IMR-90 (cell line): Measurements from ENCODE around the gene TXNRD1. TPM values are rescaled to one million over a fixed set of nuclear protein-coding genes. Genes with fewer than 3 reads are reported as not detected.

Source experiments
- ATAC-seq: fragments of 200-7000 bp; cut with Tn5 transposase; 2 replicates; pipeline ENCODE4 v1.9.1; 2020; ENCODE audit warnings: low read depth, mild to moderate bottlenecking, moderate library complexity
- BruUV-seq: library from RNA; stranded (reverse); fragments of 400-500 nt; replicated peaks from 2 replicates; lab custom pipeline; 2021; lab: Mats Ljungman, UMichigan
- CTCF ChIA-PET: fragments of 300-600 bp; formaldehyde crosslinking; extraction: SDS; loops from one replicate; lab custom pipeline; 2021; ENCODE audit warnings: antibody characterized with exemption; lab: Yijun Ruan, JAX
- POLR2A ChIA-PET: fragments of 300-600 bp; sonication (Branson Sonifier 250); formaldehyde crosslinking; loops from one replicate; lab custom pipeline; 2022; ENCODE audit warnings: antibody characterized with exemption; ENCODE audit not compliant: unreplicated experiment; lab: Charles Lee
- DNase-seq: peaks from one replicate; pipeline ENCODE4 v3.0.0; 2013
- H2AFZ ChIP-seq: replicated peaks from 2 replicates; pipeline ENCODE3; 2013; ENCODE audit warnings: low read length, mild to moderate bottlenecking; ENCODE audit not compliant: poor library complexity
- H2AK5ac ChIP-seq: 2 replicates; pipeline ENCODE4 v1.6.1; 2013; ENCODE audit warnings: low read depth, low read length, inconsistent platforms
- H2AK9ac ChIP-seq: replicated peaks from 2 replicates; pipeline ENCODE3; 2013; ENCODE audit warnings: mild to moderate bottlenecking, low read depth, low read length, moderate library complexity; ENCODE audit not compliant: poor library complexity
- H2BK120ac ChIP-seq: 2 replicates; pipeline ENCODE4 v1.6.1; 2013; ENCODE audit warnings: low read depth, low read length, inconsistent platforms
- H2BK15ac ChIP-seq: 3 replicates; pipeline ENCODE4 v1.6.1; 2013; ENCODE audit warnings: low read depth, low read length, inconsistent platforms
- H2BK20ac ChIP-seq: 2 replicates; pipeline ENCODE4 v1.6.1; 2013; ENCODE audit warnings: low read depth, mild to moderate bottlenecking, inconsistent platforms, low read length, moderate library complexity
- H2BK5ac ChIP-seq: 2 replicates; pipeline ENCODE4 v1.6.1; 2013; ENCODE audit warnings: mild to moderate bottlenecking, low read depth, low read length, inconsistent platforms; ENCODE audit not compliant: poor library complexity, severe bottlenecking
- H3K14ac ChIP-seq: replicated peaks from 2 replicates; pipeline ENCODE4 v1.6.1; 2013; ENCODE audit warnings: low read depth, low read length, inconsistent platforms
- H3K18ac ChIP-seq: 2 replicates; pipeline ENCODE4 v1.6.1; 2013; ENCODE audit warnings: low read depth, low read length, control low read depth
- H3K23ac ChIP-seq: 2 replicates; pipeline ENCODE4 v1.6.1; 2013; ENCODE audit warnings: low read depth, low read length, inconsistent platforms
- H3K27ac ChIP-seq: 2 replicates; pipeline ENCODE4 v1.5.1; 2013; ENCODE audit warnings: mild to moderate bottlenecking, control low read depth, low read length; ENCODE audit not compliant: insufficient read depth
- H3K27me3 ChIP-seq: 2 replicates; pipeline ENCODE4 v1.6.1; 2013; ENCODE audit warnings: low read length; ENCODE audit not compliant: control insufficient read depth, insufficient read depth
- H3K36me3 ChIP-seq: 2 replicates; pipeline ENCODE4 v1.6.1; 2013; ENCODE audit warnings: low read length, mixed read lengths; ENCODE audit not compliant: control insufficient read depth, insufficient read depth
- H3K4ac ChIP-seq: 2 replicates; pipeline ENCODE4 v1.6.1; 2013; ENCODE audit warnings: low read depth, low read length, inconsistent platforms
- H3K4me1 ChIP-seq: 2 replicates; pipeline ENCODE4 v1.6.1; 2013; ENCODE audit warnings: low read length, mixed read lengths; ENCODE audit not compliant: control insufficient read depth, insufficient read depth
- H3K4me2 ChIP-seq: 2 replicates; pipeline ENCODE4 v1.6.1; 2013; ENCODE audit warnings: low read depth, mild to moderate bottlenecking, control low read depth, low read length, moderate library complexity
- H3K4me3 ChIP-seq: 2 replicates; pipeline ENCODE4 v1.5.1; 2013; ENCODE audit warnings: low read depth, mild to moderate bottlenecking, control low read depth, low read length, moderate library complexity; ENCODE audit not compliant: insufficient read depth
- H3K56ac ChIP-seq: 2 replicates; pipeline ENCODE4 v1.6.1; 2013; ENCODE audit warnings: low read length, inconsistent platforms; ENCODE audit not compliant: insufficient read depth; ENCODE audit errors: extremely low read depth
- H3K79me1 ChIP-seq, 2 experiments: 2 replicates each; pipeline ENCODE4 v1.6.1; 2013; ENCODE audit warnings: low read length in 2 of 2, inconsistent platforms in 1 of 2, low read depth in 1 of 2
- H3K9ac ChIP-seq: 2 replicates; pipeline ENCODE4 v1.6.1; 2013; ENCODE audit warnings: low read depth, low read length, control low read depth
- H3K9me1 ChIP-seq: 2 replicates; pipeline ENCODE4 v1.6.1; 2013; ENCODE audit warnings: low read length, inconsistent platforms; ENCODE audit not compliant: insufficient read depth
- H3K9me3 ChIP-seq: 2 replicates; pipeline ENCODE4 v1.6.1; 2013; ENCODE audit warnings: low read length; ENCODE audit not compliant: control insufficient read depth, insufficient read depth
- H4K20me1 ChIP-seq: 2 replicates; pipeline ENCODE4 v1.6.1; 2013; ENCODE audit warnings: low read length, inconsistent platforms; ENCODE audit not compliant: insufficient read depth
- H4K5ac ChIP-seq: 2 replicates; pipeline ENCODE4 v1.6.1; 2013; ENCODE audit warnings: mild to moderate bottlenecking, low read depth, low read length, control low read depth
- H4K8ac ChIP-seq, 2 experiments: 2 replicates each; pipeline ENCODE4 v1.6.1; 2013; ENCODE audit warnings: low read depth in 2 of 2, low read length in 2 of 2, control low read depth in 1 of 2, inconsistent platforms in 1 of 2
- H4K91ac ChIP-seq: 2 replicates; pipeline ENCODE4 v1.6.1; 2013; ENCODE audit warnings: low read depth, low read length, inconsistent platforms; ENCODE audit not compliant: insufficient read depth
- BHLHE40 ChIP-seq: fragments of 150-350 bp; IDR thresholded peaks from 2 replicates; pipeline ENCODE4 v1.6.1; 2016; ENCODE audit warnings: mild to moderate bottlenecking, low read depth, low read length
- CEBPB ChIP-seq: IDR thresholded peaks from 2 replicates; pipeline ENCODE4 v1.6.1; 2012; ENCODE audit warnings: low read depth, low read length, improper control_type of control experiment
- CHD1 ChIP-seq: IDR thresholded peaks from 2 replicates; pipeline ENCODE4 v1.6.1; 2012; ENCODE audit warnings: low read depth, low read length, improper control_type of control experiment
- CTCF ChIP-seq: conservative IDR thresholded peaks from 2 replicates; pipeline ENCODE4 v1.5.1; 2012; ENCODE audit warnings: mild to moderate bottlenecking, low read depth, low read length, improper control_type of control experiment
- ELK1 ChIP-seq: fragments of 150-350 bp; IDR thresholded peaks from 2 replicates; pipeline ENCODE4 v1.6.1; 2016; ENCODE audit warnings: low read depth, mild to moderate bottlenecking, low read length, moderate library complexity, borderline replicate concordance
- FOS ChIP-seq: fragments of 150-350 bp; IDR thresholded peaks from 2 replicates; pipeline ENCODE4 v1.6.1; 2016; ENCODE audit warnings: low read depth, low read length
- MAFK ChIP-seq: IDR thresholded peaks from 2 replicates; pipeline ENCODE4 v1.6.1; 2012; ENCODE audit warnings: low read depth, low read length, improper control_type of control experiment
- MAZ ChIP-seq: IDR thresholded peaks from 2 replicates; pipeline ENCODE4 v1.6.1; 2012; ENCODE audit warnings: low read depth, mild to moderate bottlenecking, low read length, improper control_type of control experiment, moderate library complexity, borderline replicate concordance
- MXI1 ChIP-seq: IDR thresholded peaks from 2 replicates; pipeline ENCODE4 v1.6.1; 2012; ENCODE audit warnings: low read depth, mild to moderate bottlenecking, low read length, moderate library complexity, borderline replicate concordance
- NFE2L2 ChIP-seq: fragments of 150-350 bp; IDR thresholded peaks from 2 replicates; pipeline ENCODE4 v1.6.1; 2016; ENCODE audit warnings: low read depth, mild to moderate bottlenecking, low read length
- POLR2A ChIP-seq: IDR thresholded peaks from 2 replicates; pipeline ENCODE4 v1.6.1; 2012; ENCODE audit warnings: mild to moderate bottlenecking, low read depth, low read length
- RAD21 ChIP-seq: IDR thresholded peaks from 2 replicates; pipeline ENCODE4 v1.6.1; 2012; ENCODE audit warnings: low read length, improper control_type of control experiment
- RCOR1 ChIP-seq: IDR thresholded peaks from 2 replicates; pipeline ENCODE4 v1.6.1; 2012; ENCODE audit warnings: mild to moderate bottlenecking, low read length, improper control_type of control experiment; ENCODE audit not compliant: insufficient replicate concordance
- USF2 ChIP-seq: fragments of 150-350 bp; IDR thresholded peaks from 2 replicates; pipeline ENCODE4 v1.6.1; 2017; ENCODE audit warnings: mild to moderate bottlenecking, antibody characterized with exemption, low read length, low read depth
- WGBS, 2 experiments: methylation state at CpG; one replicate each; pipeline versions ENCODE4 v1.1.5 to v1.1.7; 2013; ENCODE audit warnings: missing lambda C conversion rate in 2 of 2; ENCODE audit not compliant: insufficient read length in 1 of 2; ENCODE audit errors: extremely low coverage in 2 of 2; 5-methylcytosine and 5-hydroxymethylcytosine counted together
- dilution Hi-C: fragments of 300-500 bp; cut with HindIII; formaldehyde crosslinking; loops from one replicate; pipeline ENCODE4 v1.14.3; 2018; ENCODE audit warnings: low sequenced_read_pairs; ENCODE audit not compliant: unreplicated experiment
- in situ Hi-C: fragments of 300-500 bp; cut with MboI; formaldehyde crosslinking; loops from 3 replicates; pipeline ENCODE4 v1.14.3; 2019; ENCODE audit warnings: low sequenced_read_pairs, inconsistent platforms, mixed read lengths
- intact Hi-C: fragments of 100-400 bp; cut with micrococcal nuclease; formaldehyde crosslinking; loops from 2 replicates; pipeline ENCODE4 v1.10.0; 2022
- polyA plus RNA-seq, 3 experiments: library from polyadenylated mRNA; depleted of rRNA; stranded (reverse); fragments of >200 nt; gene quantifications; 2 replicates each; pipeline ENCODE4 v1.2.3, GENCODE V29; 2012; ENCODE audit warnings: low replicate concordance in 1 of 3
- total RNA-seq: library from RNA; depleted of rRNA; stranded (reverse); fragments of >200 nt; gene quantifications from 2 replicates; pipeline ENCODE4 v1.2.3, GENCODE V29; 2012

TXNRD1 gene
- total and polyA plus RNA-seq, 2 of the 4 experiments (the other 2 are of a cell fraction): 379 to 582 TPM

- Histone ChIP-seq H3K4me3 (peak overlapping the region; percentile 42; the same call in 1 of the 2 replicates), H3K9me1 (0 out of 2 replicates have a peak, but pooled peaks cover 5% of the 10 kb centered on the region), H4K5ac (peak overlapping the region; percentile 97; the same call in 1 of the 2 replicates), H2BK20ac (peak overlapping the region; percentile 97), H2AK9ac (no peak overlapping the region), H2AFZ (no peak overlapping the region), H2BK5ac (peak overlapping the region; percentile 99), H3K4me2 (peak overlapping the region; percentile 87), H3K14ac (peak overlapping the region; percentile 86), H2BK120ac (peak overlapping the region; percentile 97), H2AK5ac (peak overlapping the region; percentile 79; the same call in 1 of the 2 replicates), H3K4ac (peak overlapping the region; percentile 98), H4K8ac (peak overlapping the region; percentile 87 to 96), H3K79me1 (peaks cover 9 to 40% of the 10 kb centered on the region in 2 experiments; a peak in 3 of 4 replicates), H3K23ac (peak overlapping the region; percentile 89), H3K27ac (peak overlapping the region; percentile 98), H3K9ac (peak overlapping the region; percentile 77; the same call in 1 of the 2 replicates), H2BK15ac (peak overlapping the region; percentile 86; the same call in 2 of the 3 replicates), H3K27me3 (no peaks in the 10 kb centered on the region), H4K91ac (peak overlapping the region; percentile 96), H3K18ac (peak overlapping the region; percentile 100; the same call in 1 of the 2 replicates), H3K9me3 (no peaks in the 10 kb centered on the region; the same call in 1 of the 2 replicates), H4K20me1 (no peaks in the 10 kb centered on the region), H3K36me3 (no peaks in the 10 kb centered on the region), H3K4me1 (peaks cover 18% of the 10 kb centered on the region), H3K56ac (peak overlapping the region; percentile 89)
- ATAC-seq: peak; percentile 87
- intact Hi-C loops (loop anchor here (10.0 kb wide), 1 partner anchor 316 kb away; the partner anchor contains the start of gene TDG), dilution Hi-C loops (no loop called here), in situ Hi-C loops (no loop called here)
- no TSS peak for BruUV-seq
- no CpG with 5 or more reads among the region's 4 CpGs for WGBS, 2 experiments
- peak; percentile 97 for DNase-seq
- ChIA-PET CTCF (no interaction called here), POLR2A (interaction anchor here (0.5 kb wide), 1 partner anchor 12 kb away, joined by 6 read pairs; no protein-coding TSS in a partner anchor)
- no peak for TF ChIP-seq NFE2L2
- no peak for TF ChIP-seq POLR2A
- TF ChIP-seq USF2: no peak
- no peak for TF ChIP-seq MAZ
- 0 out of 2 replicates have a peak, but pooled peaks have one; percentile 8 for TF ChIP-seq MXI1
- TF ChIP-seq CEBPB: peak; percentile 98
- TF ChIP-seq RAD21: no peak
- peak; percentile 99 for TF ChIP-seq RCOR1
- TF ChIP-seq FOS: peak; percentile 86
- no peak for TF ChIP-seq BHLHE40
- no peak for TF ChIP-seq MAFK
- no peak for TF ChIP-seq CTCF
- no peak for TF ChIP-seq CHD1
- no peak for TF ChIP-seq ELK1
Observed at GRCh38 chr12:104280717-104281458, 65.3 kb downstream of the TXNRD1 start.
